NCI-H2227 treated with DMSO at 0.1 percent for 48 hours (cell line): ENCODE data around the gene STARD4.

Experiments used
- DNase-seq: peaks from one replicate; lab custom pipeline; 2025; lab: John Stamatoyannopoulos, UW

STARD4 gene

GRCh38 chr5:111512375-111513130 lies at the start of gene STARD4:
TSS of gene STARD4 (minus strand) at chr5:111512535. CDS start at chr5:111507433, 5,102 bp downstream.
- peak; percentile 81 for DNase-seq

GRCh38 chr5:111559680-111560079 lies 47.3 kb upstream of the STARD4 start:
- no peak for DNase-seq

- no peak for DNase-seq
These were observed 45.4 kb upstream of the STARD4 start for GRCh38 chr5:111557686-111558085.

- DNase-seq = no peak
These were observed 44.8 kb upstream of the STARD4 start for GRCh38 chr5:111557111-111557510.

GRCh38 chr5:111556501-111556900 lies 44.2 kb upstream of the STARD4 start:
- DNase-seq = no peak

GRCh38 chr5:111555760-111556159 lies 43.4 kb upstream of the STARD4 start:
- DNase-seq = no peak

GRCh38 chr5:111553868-111554267 lies 41.5 kb upstream of the STARD4 start:
- no peak for DNase-seq

- DNase-seq = no peak
These were observed 40.6 kb upstream of the STARD4 start for GRCh38 chr5:111552896-111553295.

GRCh38 chr5:111552492-111552891 lies 40.2 kb upstream of the STARD4 start:
- DNase-seq = no peak

- DNase-seq = no peak
These were observed 39.4 kb upstream of the STARD4 start for GRCh38 chr5:111551569-111552275.

- no peak for DNase-seq
These were observed 38.8 kb upstream of the STARD4 start for GRCh38 chr5:111551161-111551560.

- DNase-seq = peak; percentile 44
These were observed 38.1 kb upstream of the STARD4 start for GRCh38 chr5:111550282-111551020.

- peak; percentile 80 for DNase-seq
These were observed 36.8 kb upstream of the STARD4 start for GRCh38 chr5:111548992-111549649.

GRCh38 chr5:111548348-111548950 lies 36.1 kb upstream of the STARD4 start:
- peak; percentile 44 for DNase-seq

- DNase-seq = no peak
These were observed 32.7 kb upstream of the STARD4 start for GRCh38 chr5:111545031-111545430.

- DNase-seq = no peak
These were observed 25.0 kb upstream of the STARD4 start for GRCh38 chr5:111537141-111538024.

- DNase-seq = no peak
These were observed 23.7 kb upstream of the STARD4 start for GRCh38 chr5:111535879-111536549.

- no peak for DNase-seq
These were observed 20.7 kb upstream of the STARD4 start for GRCh38 chr5:111532886-111533582.

- DNase-seq = no peak
These were observed 18.0 kb upstream of the STARD4 start for GRCh38 chr5:111530298-111530740.
